ENCODE measurements around the gene CLCA2.

Gene CLCA2

GRCh38 chr1:86504895-86505563 lies 81.1 kb downstream of the CLCA2 start:
- H3K27ac ChIP-seq (ENCODE audit: low read depth, low read length), result peak overlapping the region; percentile 40
- H3K4me1 ChIP-seq (ENCODE audit: control insufficient read depth, insufficient read depth, low read length), result peaks cover 14% of the 10 kb centered on the region
- H3K9ac ChIP-seq (ENCODE audit: low read length), result no peak overlapping the region
- H3K27me3 ChIP-seq (ENCODE audit: control insufficient read depth, insufficient read depth, low read length), result no peaks in the 10 kb centered on the region
- H3K4me3 ChIP-seq (ENCODE audit: low read length), result no peak overlapping the region
- H3K36me3 ChIP-seq (ENCODE audit: control insufficient read depth, insufficient read depth, low read length), result no peaks in the 10 kb centered on the region

GRCh38 chr1:86505564-86505902 lies 81.6 kb downstream of the CLCA2 start:
- no peak overlapping the region for H3K4me3 ChIP-seq (ENCODE audit: low read length)
- H3K27me3 ChIP-seq (ENCODE audit: control insufficient read depth, insufficient read depth, low read length), result no peaks in the 10 kb centered on the region
- H3K36me3 ChIP-seq (ENCODE audit: control insufficient read depth, insufficient read depth, low read length), result no peaks in the 10 kb centered on the region
- peaks cover 14% of the 10 kb centered on the region for H3K4me1 ChIP-seq (ENCODE audit: control insufficient read depth, insufficient read depth, low read length)
- peak overlapping the region; percentile 40 for H3K27ac ChIP-seq (ENCODE audit: low read depth, low read length)
- no peak overlapping the region for H3K9ac ChIP-seq (ENCODE audit: low read length)
